Activated T-cell treated with anti-CD3 and anti-CD28 coated beads for 48 hours (primary cell): ENCODE data around the gene GABRB1.

Experiments
- DNase-seq: peaks from one replicate; pipeline ENCODE4 v3.0.0-alpha.2; 2020; ENCODE audit warnings: low read depth

GABRB1 gene

DNA sequence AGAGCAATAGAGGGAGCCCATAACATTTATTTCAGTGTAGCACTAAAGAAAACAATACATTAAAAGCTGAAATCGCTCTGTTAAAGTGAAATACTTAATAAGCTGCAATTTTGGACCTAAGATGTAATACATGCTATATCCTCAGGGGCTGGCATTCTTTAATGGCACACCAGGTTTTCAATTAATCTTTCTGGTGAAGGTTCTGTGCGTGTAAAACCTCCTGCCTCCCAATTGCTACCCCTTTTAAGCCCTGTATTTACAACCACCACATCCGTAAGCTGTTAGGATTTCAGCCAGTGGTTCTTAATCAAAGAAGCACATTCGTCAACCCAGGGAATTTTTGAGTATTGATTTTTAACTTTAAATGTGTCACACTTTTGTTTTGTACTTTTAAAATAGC lies 439.7 kb downstream of the GABRB1 start:
- DNase-seq: no peak

DNA sequence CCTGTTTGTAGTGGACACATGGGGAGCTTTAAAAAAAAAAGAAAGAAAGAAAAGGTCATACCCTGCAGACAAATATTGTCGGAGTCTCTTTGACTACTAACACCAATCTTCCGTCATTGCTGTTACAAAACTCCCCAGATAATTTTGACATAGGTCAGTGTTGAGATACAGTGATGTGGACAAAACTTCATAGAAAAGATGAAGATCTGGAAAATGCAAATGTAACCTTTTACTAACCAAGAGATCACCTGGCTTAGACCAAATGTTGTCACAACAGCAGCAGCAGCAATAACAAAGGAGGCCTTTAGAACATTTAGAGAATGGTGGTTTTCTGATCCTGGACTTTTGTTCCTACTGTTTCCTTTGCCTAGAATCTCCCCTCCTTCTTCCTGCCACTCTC lies 440.2 kb downstream of the GABRB1 start:
- no peak for DNase-seq

DNA sequence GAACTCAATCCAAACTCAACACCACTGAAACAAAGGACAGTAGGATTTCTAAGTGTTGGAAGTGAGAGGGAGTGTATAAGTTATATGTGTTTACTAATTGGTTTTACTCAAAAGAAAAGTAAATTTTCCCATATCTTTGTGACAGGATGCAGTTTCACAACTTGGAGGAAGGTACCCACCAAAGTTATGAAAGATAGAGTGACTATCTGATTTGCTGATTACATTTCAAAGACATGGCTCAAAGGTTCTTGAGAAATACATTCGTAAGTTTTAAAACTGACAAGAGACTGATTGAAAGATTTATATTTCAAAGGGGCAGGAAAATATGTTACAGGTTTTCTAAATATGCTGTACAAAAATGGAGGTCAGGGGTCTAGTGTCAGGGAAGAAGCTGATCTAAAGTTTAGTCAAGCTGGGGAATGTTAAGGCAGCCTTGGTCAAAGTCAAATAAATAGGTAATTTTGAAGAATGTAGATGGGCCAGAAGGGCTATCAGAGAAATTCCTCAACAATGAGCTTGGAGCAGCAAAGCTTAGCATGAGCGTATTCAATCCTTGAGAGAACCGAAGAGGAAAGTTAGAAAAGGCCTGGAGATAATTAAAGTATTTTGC lies 441.9 kb downstream of the GABRB1 start:
- DNase-seq: no peak

DNA sequence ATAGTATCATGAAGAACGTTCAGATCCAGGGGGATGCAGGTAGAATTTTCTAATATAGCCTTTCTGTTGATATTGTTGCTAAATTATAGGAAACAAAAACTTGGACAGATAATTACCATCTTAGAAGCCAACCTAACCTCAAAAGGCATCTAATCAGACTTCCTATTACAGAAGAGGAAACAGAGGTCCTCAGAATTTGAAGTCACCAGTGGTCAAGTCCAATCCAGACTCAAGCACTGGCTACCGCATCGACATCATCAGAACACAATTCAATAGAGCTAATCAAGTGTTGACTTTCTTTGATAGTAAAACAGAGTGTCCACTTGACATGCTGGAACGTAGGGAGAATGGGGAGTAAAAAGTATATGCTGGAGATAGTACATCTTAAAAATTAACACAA lies 443.4 kb downstream of the GABRB1 start:
- no peak for DNase-seq

DNA sequence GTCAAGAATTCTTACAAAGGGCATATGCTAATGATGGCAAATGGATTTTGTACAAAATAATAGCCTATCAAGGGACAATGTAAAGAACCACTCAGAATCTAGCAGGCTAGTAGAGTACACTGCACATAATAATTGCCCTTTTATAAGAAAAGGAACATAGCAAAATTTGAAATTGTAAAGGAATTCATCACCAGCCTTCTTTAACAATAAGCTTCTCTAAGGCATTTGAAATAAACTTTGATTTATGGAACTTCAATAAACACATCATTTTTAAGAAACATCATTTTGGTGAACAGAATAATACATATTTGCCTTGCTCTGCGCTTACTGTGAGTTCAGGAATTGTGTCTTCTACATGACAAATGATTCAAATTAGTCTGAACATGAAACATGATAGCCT lies 444.0 kb downstream of the GABRB1 start:
- DNase-seq: no peak
